ENCODE measurements around the gene TMEM233.

TMEM233 gene

DNA sequence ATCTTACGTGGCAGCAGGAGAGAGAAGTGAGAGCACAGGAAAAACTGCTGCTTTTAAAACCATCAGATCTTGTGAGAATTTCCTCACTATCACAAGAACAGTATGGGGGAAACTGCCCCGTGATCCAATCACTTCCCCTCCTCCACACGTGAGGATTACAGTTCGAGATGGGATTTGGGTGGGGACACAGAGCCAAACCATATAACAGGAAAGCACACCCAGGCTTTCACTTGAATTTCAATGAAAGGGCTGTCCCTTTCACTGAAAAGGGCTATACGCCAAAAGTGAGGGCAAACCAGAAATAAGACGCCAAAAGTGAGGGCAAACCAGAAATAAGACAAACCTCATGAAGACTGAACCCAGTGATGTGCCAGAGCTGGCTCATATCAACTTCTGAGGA lies 22.8 kb upstream of the TMEM233 start:
- POLR2A ChIA-PET, result no interaction called here
- TF ChIP-seq, protein P1, sequence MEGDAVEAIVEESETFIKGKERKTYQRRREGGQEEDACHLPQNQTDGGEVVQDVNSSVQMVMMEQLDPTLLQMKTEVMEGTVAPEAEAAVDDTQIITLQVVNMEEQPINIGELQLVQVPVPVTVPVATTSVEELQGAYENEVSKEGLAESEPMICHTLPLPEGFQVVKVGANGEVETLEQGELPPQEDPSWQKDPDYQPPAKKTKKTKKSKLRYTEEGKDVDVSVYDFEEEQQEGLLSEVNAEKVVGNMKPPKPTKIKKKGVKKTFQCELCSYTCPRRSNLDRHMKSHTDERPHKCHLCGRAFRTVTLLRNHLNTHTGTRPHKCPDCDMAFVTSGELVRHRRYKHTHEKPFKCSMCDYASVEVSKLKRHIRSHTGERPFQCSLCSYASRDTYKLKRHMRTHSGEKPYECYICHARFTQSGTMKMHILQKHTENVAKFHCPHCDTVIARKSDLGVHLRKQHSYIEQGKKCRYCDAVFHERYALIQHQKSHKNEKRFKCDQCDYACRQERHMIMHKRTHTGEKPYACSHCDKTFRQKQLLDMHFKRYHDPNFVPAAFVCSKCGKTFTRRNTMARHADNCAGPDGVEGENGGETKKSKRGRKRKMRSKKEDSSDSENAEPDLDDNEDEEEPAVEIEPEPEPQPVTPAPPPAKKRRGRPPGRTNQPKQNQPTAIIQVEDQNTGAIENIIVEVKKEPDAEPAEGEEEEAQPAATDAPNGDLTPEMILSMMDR (IDR thresholded peaks at IDR 0.05; ENCODE audit: control extremely low read depth, extremely low read depth, low read depth, missing control alignments), result no peak
- CTCF ChIA-PET, result no interaction called here
- no peak for DNase-seq (ENCODE audit: extremely low spot score)

- TF ChIP-seq, protein P1 (IDR thresholded peaks at IDR 0.05; ENCODE audit: control extremely low read depth, extremely low read depth, low read depth, missing control alignments), result no peak
- ChIA-PET POLR2A (no interaction called here), CTCF (no interaction called here)
- DNase-seq (ENCODE audit: extremely low spot score), result no peak
Measured at GRCh38 chr12:119573086-119573485, 20.5 kb upstream of the TMEM233 start.

- ChIA-PET POLR2A (no interaction called here), CTCF (no interaction called here)
- DNase-seq (ENCODE audit: extremely low spot score), result no peak
- TF ChIP-seq, protein P1 (IDR thresholded peaks at IDR 0.05; ENCODE audit: control extremely low read depth, extremely low read depth, low read depth, missing control alignments), result no peak
Measured at GRCh38 chr12:119574255-119574654, 19.3 kb upstream of the TMEM233 start.

GRCh38 chr12:119576118-119576810 lies 17.3 kb upstream of the TMEM233 start:
- ChIA-PET CTCF (no interaction called here), POLR2A (no interaction called here)
- no peak for DNase-seq (ENCODE audit: extremely low spot score)
- TF ChIP-seq, protein P1 (IDR thresholded peaks at IDR 0.05; ENCODE audit: control extremely low read depth, extremely low read depth, low read depth, missing control alignments), result no peak

DNA sequence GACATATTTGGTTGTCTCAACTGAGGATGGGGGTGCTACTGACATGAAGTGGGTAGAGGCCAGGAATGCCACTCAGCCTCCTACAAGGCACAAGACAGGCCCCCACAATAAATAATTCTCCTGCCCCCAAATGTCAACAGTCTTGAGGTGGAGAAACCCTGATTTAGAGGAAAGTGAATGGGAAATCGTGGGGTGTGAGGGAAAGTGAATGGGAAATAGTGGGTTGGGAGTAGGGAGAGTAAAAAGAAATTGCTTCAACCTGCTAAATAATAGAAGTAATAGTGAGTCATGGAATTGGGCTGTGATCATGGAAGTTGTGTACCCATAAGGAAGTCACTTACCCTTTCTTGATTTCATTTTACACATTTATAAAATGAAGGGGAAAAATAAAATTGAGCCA lies 16.7 kb upstream of the TMEM233 start:
- TF ChIP-seq, protein P1 (IDR thresholded peaks at IDR 0.05; ENCODE audit: control extremely low read depth, extremely low read depth, low read depth, missing control alignments), result no peak
- DNase-seq (ENCODE audit: extremely low spot score), result no peak
- ChIA-PET CTCF (no interaction called here), POLR2A (no interaction called here)

- ChIA-PET POLR2A (no interaction called here), CTCF (interaction anchor here (0.9 to 1.2 kb wide), 3 partner anchors 8 to 33 kb away, joined by 3 to 4 read pairs (median 3); no protein-coding TSS in a partner anchor)
- no peak for DNase-seq (ENCODE audit: extremely low spot score)
- TF ChIP-seq, protein P1 (IDR thresholded peaks at IDR 0.05; ENCODE audit: control extremely low read depth, extremely low read depth, low read depth, missing control alignments), result no peak
Measured at GRCh38 chr12:119578112-119578511, 15.5 kb upstream of the TMEM233 start.
